Kidney (tissue), 14 donors: ENCODE results near the gene GLUD1. TPM values are rescaled to one million over a fixed set of nuclear protein-coding genes. Genes with fewer than 3 reads are reported as not detected.
"Not testable (repeated sequence)": the region's sequence is repeated elsewhere in the genome, so short reads cannot be mapped to it uniquely, and the experiment has no call there.

ENCODE experiments used
- DNase-seq, 5 donors: peaks; one replicate each; pipeline ENCODE4 v3.0.0-alpha.2; 2013 to 2020
- FAIRE-seq: peaks from 2 replicates; lab custom pipeline; 2012; peaks lifted over from hg19 to GRCh38; lab: Jason Lieb, UNC
- H3K27ac ChIP-seq, 2 donors: one replicate each; pipeline ENCODE4 v1.7.0; 2013; ENCODE audit warnings: low read depth in 2 of 2, low read length in 2 of 2, inconsistent platforms in 1 of 2
- H3K27me3 ChIP-seq: one replicate; pipeline ENCODE4 v1.7.1; 2013; ENCODE audit warnings: low read length, inconsistent platforms; ENCODE audit not compliant: control insufficient read depth, insufficient read depth
- H3K36me3 ChIP-seq, 3 donors: one replicate each; pipeline versions ENCODE4 v1.7.0 to v1.7.1; 2013; ENCODE audit warnings: low read length in 3 of 3, control low read depth in 1 of 3, inconsistent platforms in 1 of 3; ENCODE audit not compliant: insufficient read depth in 3 of 3, control insufficient read depth in 2 of 3
- H3K4me1 ChIP-seq, 3 donors: one replicate each; pipeline versions ENCODE4 v1.7.0 to v1.7.1; 2013; ENCODE audit warnings: low read length in 3 of 3, inconsistent platforms in 1 of 3, low read depth in 1 of 3; ENCODE audit not compliant: control insufficient read depth in 2 of 3, insufficient read depth in 2 of 3
- H3K4me3 ChIP-seq, 3 donors: one replicate each; pipeline versions ENCODE4 v1.7.0 to v1.8.1; 2013; ENCODE audit warnings: low read length in 3 of 3, control low read depth in 1 of 3, inconsistent platforms in 1 of 3
- H3K9ac ChIP-seq, 3 donors: one replicate each; pipeline versions ENCODE4 v1.7.0 to v1.7.1; 2013; ENCODE audit warnings: low read length in 3 of 3, control low read depth in 1 of 3, inconsistent platforms in 1 of 3
- H3K9me3 ChIP-seq, 3 donors: one replicate each; pipeline versions ENCODE4 v1.7.0 to v1.7.1; 2013; ENCODE audit warnings: low read length in 3 of 3, control low read depth in 1 of 3, inconsistent platforms in 1 of 3; ENCODE audit not compliant: control insufficient read depth in 2 of 3, insufficient read depth in 1 of 3
- intact Hi-C: fragments of 100-400 bp; cut with DNase I; formaldehyde crosslinking; loops from one replicate; pipeline ENCODE4 v1.11.1; 2022
- polyA plus RNA-seq: library from polyadenylated mRNA; stranded (reverse); fragments of 350-450 nt; fragmentation: Illumina TruSeq; extraction: RNeasy Lipid Tissue Mini Kit (QIAGEN cat#74804); gene quantifications from one replicate; pipeline ENCODE4 v1.2.3, GENCODE V29; 2014; ENCODE audit warnings: low read depth, low replicate concordance; ENCODE audit not compliant: insufficient read depth
- total RNA-seq: library from RNA; stranded (reverse); fragmentation: NEBNext Ultra II Directional; extraction: Animal tissue kit (Norgen Biotek cat#: 25700); gene quantifications from one replicate; pipeline ENCODE4 v1.2.1, GENCODE V29; 2021
- TF ChIP-seq, protein P1 (sequence below): IDR thresholded peaks from 3 replicates; pipeline ENCODE4 v1.5.1; 2012; ENCODE audit warnings: mild to moderate bottlenecking, moderate library complexity, borderline replicate concordance; ENCODE audit not compliant: insufficient read depth; ENCODE audit errors: extremely low read depth
- donor health status: control.
- donor health status: control.
- donor health status: control.
- donor health status: control.
- donor health status: control.
- donor health status: DM: yes; HTN: yes; CAD: no.
- donor health status: Normal renal cell carcinoma (clear cell type).

The GLUD1 gene
- total and polyA plus RNA-seq, 2 donors from 2014 or later = 162 to 346 TPM

DNA sequence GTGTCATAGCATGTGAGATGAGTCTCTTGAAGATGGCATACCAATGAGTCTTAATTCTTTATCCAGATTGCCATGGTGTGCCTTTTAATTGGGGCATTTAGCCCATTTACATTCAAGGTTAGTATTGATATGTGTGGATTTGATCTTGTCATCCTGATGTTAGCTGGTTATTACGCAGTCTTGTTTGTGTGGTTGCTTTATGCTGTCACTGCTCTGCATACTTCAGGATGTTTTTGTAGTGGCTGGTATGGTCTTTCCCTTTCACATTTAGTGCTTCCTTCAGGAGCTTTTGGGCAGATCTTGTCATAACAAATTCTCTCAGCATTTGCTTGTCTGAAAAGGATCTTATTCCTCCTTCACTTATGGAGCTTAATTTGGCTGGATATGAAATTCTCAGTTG is 58.0 kb downstream of the GLUD1 start:
- TF ChIP-seq, protein P1, sequence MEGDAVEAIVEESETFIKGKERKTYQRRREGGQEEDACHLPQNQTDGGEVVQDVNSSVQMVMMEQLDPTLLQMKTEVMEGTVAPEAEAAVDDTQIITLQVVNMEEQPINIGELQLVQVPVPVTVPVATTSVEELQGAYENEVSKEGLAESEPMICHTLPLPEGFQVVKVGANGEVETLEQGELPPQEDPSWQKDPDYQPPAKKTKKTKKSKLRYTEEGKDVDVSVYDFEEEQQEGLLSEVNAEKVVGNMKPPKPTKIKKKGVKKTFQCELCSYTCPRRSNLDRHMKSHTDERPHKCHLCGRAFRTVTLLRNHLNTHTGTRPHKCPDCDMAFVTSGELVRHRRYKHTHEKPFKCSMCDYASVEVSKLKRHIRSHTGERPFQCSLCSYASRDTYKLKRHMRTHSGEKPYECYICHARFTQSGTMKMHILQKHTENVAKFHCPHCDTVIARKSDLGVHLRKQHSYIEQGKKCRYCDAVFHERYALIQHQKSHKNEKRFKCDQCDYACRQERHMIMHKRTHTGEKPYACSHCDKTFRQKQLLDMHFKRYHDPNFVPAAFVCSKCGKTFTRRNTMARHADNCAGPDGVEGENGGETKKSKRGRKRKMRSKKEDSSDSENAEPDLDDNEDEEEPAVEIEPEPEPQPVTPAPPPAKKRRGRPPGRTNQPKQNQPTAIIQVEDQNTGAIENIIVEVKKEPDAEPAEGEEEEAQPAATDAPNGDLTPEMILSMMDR = no peak
- Histone ChIP-seq H3K9ac (no peak overlapping the region), H3K36me3 (no peaks in the 10 kb centered on the region), H3K4me1 (no peaks in the 10 kb centered on the region), H3K4me3 (no peak overlapping the region), H3K27me3 (no peaks in the 10 kb centered on the region), H3K27ac (no peak overlapping the region), H3K9me3 (no peaks in the 10 kb centered on the region)
- no peak for FAIRE-seq
- intact Hi-C loops = no loop called here
- no peak for DNase-seq

DNA sequence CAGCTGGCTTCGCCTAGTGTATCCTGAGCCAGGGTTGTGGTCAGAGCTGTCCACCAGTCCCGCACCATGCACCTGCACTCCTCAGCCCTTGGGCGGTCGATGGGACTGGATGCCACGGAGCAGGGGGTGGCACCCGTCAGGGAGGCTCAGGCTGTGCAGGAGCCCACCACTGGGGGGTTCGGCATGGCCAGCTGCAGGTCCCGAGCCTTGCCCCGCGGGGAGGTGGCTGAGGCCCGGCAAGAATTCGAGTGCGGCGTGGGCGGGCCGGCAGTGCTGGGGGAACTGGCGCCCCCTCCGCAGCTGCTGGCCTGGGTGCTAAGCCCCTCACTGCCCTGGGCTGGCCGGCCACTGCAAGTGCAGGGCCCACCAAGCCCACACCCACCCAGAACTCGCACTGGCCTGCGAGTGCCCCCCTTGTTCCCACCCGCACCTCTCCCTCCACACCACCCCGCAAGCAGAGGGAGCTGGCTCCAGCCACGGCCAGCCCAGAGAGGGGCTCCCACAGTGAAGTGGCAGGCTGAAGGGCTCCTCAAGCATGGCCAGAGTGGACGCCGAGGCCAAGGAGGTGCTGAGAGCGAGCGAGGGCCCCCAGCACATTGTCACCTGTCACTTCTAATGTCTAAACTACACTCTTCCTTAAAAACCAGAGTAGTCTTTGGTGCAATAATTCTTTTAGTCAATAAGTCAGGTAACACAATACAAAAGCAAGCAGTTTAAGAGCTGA is 63.6 kb downstream of the GLUD1 start:
- H3K4me1 ChIP-seq = no peaks in the 10 kb centered on the region
- H3K9me3 ChIP-seq = no peaks in the 10 kb centered on the region
- DNase-seq (no peak), FAIRE-seq (no peak)
- intact Hi-C loops = no loop called here
- no peaks in the 10 kb centered on the region for H3K27me3 ChIP-seq
- TF ChIP-seq, protein P1 = no peak
- no peak overlapping the region for H3K27ac ChIP-seq
- no peaks in the 10 kb centered on the region for H3K36me3 ChIP-seq
- H3K9ac ChIP-seq = no peak overlapping the region
- H3K4me3 ChIP-seq = no peak overlapping the region

DNA sequence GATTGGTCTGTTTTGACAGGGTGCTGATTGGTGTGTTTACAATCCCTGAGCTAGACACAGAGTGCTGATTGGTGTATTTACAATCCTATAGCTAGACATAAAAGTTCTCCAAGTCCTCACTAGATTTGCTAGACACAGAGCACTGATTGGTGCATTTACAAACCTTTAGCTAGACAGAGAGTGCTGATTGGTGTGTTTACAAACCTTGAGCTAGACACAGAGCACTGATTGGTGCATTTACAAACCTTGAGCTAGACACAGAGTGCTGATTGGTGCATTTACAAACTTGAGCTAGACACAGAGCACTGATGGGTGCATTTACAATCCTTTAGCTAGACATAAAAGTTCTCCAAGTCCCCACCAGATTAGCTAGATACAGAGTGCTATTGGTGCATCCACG is 64.2 kb downstream of the GLUD1 start:
- intact Hi-C loops, H3K9me3 ChIP-seq, H3K9ac ChIP-seq, H3K27me3 ChIP-seq, H3K27ac ChIP-seq, H3K36me3 ChIP-seq, DNase-seq, H3K4me3 ChIP-seq, H3K4me1 ChIP-seq, FAIRE-seq: not testable (repeated sequence)

DNA sequence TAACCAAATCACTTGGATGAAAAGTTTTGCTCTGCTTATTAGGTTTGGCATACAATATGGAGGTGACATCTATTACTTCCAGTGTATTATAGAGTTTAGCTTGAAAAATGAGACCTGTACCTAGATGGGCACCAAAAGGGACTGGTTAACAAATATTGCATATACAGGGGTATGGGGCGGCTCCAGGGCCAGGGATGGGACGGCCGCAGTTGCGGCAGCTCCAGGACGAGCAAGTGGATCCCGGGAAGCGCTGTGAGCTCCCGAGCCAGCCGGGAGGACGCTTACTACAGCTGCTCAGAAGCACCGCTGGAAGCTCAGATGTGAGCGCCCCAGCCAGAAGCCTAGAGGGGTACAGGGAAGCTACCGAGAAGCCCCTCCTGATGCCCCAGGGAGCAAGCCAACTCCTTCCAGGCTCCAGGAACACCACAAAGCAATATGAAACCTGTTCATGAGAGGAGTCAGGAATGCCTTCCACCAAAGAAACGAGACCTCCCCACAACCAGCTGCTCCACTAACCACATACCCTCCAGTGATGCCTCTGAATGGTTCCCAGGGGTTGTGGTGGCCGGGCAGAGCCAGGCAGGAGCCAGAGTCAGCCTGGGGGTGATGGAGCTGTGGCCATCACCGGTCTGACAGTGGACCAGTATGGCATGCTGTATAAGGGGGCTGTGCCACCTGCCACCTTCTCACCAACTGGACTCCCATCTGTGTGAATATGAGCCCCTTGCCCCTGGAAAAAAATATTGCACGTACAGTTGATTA is 67.7 kb downstream of the GLUD1 start:
- intact Hi-C loops, H3K4me3 ChIP-seq, H3K36me3 ChIP-seq, DNase-seq, H3K9ac ChIP-seq, H3K27me3 ChIP-seq, H3K9me3 ChIP-seq, H3K27ac ChIP-seq, H3K4me1 ChIP-seq, FAIRE-seq: not testable (repeated sequence)

DNA sequence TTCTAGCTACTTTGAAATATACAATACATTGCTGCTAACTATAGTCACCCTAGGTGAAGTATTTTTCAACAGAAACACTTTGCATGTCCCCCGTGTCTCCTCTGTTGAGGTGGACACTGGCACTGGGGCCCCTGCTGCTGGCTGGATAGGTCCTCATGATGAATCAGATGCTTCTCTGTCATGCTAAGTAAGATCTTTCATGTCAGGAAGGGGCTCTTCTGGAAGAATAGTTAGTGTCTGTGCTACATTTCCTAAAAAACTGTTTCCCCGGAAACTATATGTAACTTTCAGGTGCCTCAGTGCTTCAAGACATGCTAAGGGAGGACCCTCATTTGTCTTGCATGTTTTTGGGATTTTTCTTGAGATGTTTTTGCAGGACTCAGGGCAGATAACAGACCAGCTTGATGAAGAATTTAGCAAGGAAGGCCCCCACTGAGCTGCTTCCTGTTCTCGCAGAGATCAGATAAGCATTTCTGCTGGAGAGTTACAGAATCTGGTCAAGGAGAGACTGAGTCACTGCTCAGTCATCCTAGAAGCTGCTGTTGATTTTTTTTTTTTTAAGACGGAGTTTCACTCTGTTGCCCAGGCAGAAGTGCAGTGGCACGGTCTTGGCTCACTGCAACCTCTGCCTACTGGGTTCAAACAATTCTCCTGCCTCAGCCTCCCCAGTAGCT is 69.2 kb downstream of the GLUD1 start:
- H3K4me1 ChIP-seq, H3K9me3 ChIP-seq, DNase-seq, intact Hi-C loops, H3K4me3 ChIP-seq, H3K9ac ChIP-seq, H3K36me3 ChIP-seq, H3K27me3 ChIP-seq, H3K27ac ChIP-seq, FAIRE-seq: not testable (repeated sequence)

DNA sequence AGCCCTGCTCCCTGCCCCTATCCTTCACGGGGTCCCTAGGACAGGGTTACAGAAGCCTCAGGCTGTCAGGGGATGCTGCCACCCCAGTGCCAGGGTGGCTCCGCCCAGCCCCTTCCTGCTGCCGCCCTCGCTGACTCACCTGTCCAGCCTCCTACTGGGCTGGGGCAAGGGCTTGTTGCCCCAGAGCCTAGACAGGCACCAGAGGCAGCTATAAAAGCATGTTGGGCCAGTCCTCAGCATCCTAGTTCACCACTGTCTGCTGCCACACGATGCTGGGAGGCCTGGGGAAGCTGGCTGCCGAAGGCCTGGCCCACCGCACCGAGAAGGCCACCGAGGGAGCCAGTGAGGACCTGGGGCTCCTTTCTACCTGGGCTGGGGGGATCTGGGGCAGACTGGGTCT is 74.6 kb downstream of the GLUD1 start, which contains the start of gene FAM25A:
Gene FAM25A, plus strand, starts transcription at position 239 of the 400 bp plus-strand sequence. Its CDS starts 31 bp downstream, at position 270.
- intact Hi-C loops, H3K4me3 ChIP-seq, H3K9me3 ChIP-seq, H3K4me1 ChIP-seq, DNase-seq, H3K27me3 ChIP-seq, FAIRE-seq, H3K9ac ChIP-seq, H3K27ac ChIP-seq, H3K36me3 ChIP-seq: not testable (repeated sequence)
